ENCODE data around the gene IP6K1.

GRCh38 chr3:49794431-49794830 is 8.1 kb upstream of the IP6K1 start:
- TF ChIP-seq CTCF (conservative IDR thresholded peaks at IDR 0.05) (no peak), ZFX (IDR thresholded peaks at IDR 0.05) (no peak)
